PFSK-1 (cell line): Measurements from ENCODE around the gene STK24.

Experiments
- POLR2AphosphoS5 ChIP-seq: IDR thresholded peaks from 2 replicates; pipeline ENCODE4 v1.6.1; 2012; ENCODE audit warnings: low read depth, mild to moderate bottlenecking, control low read depth, low read length, moderate library complexity
- SIN3A ChIP-seq: IDR thresholded peaks from 2 replicates; pipeline ENCODE4 v1.6.1; 2012; ENCODE audit warnings: mild to moderate bottlenecking, low read length, moderate library complexity, borderline replicate concordance; ENCODE audit not compliant: insufficient read depth
- TAF1 ChIP-seq: IDR thresholded peaks from 2 replicates; pipeline ENCODE4 v1.6.1; 2012; ENCODE audit warnings: low read length, control low read depth, borderline replicate concordance; ENCODE audit not compliant: insufficient read depth
- TF ChIP-seq, protein P1 (sequence below), 2 experiments: IDR thresholded peaks; 2 replicates each; pipeline versions ENCODE4 v1.6.1 to v1.8.0; 2011 to 2012; ENCODE audit warnings: low read depth in 2 of 2, low read length in 2 of 2, control low read depth in 1 of 2, inconsistent platforms in 1 of 2, mild to moderate bottlenecking in 1 of 2, moderate library complexity in 1 of 2; ENCODE audit not compliant: insufficient read depth in 1 of 2

DNA sequence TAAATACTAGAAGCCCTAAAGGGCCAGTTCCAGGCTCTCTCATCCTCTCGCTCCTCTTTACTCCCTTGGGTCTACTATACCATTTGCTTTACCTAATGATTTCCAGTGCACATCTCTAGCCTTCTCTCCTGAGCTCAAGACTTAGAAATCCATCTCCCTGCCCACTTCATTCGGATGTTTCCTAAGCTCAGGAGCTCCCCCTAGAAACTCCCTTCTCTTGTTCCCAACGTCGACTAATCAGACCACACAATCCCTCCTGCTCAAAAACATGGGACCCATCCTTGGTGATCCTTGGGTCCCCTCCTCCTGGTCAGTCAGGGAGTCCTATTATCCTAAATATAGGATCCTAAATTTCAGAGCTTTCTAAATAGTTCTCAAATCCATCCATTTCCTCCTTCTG, 21.1 kb upstream of the STK24 start:
- TF ChIP-seq, protein P1, sequence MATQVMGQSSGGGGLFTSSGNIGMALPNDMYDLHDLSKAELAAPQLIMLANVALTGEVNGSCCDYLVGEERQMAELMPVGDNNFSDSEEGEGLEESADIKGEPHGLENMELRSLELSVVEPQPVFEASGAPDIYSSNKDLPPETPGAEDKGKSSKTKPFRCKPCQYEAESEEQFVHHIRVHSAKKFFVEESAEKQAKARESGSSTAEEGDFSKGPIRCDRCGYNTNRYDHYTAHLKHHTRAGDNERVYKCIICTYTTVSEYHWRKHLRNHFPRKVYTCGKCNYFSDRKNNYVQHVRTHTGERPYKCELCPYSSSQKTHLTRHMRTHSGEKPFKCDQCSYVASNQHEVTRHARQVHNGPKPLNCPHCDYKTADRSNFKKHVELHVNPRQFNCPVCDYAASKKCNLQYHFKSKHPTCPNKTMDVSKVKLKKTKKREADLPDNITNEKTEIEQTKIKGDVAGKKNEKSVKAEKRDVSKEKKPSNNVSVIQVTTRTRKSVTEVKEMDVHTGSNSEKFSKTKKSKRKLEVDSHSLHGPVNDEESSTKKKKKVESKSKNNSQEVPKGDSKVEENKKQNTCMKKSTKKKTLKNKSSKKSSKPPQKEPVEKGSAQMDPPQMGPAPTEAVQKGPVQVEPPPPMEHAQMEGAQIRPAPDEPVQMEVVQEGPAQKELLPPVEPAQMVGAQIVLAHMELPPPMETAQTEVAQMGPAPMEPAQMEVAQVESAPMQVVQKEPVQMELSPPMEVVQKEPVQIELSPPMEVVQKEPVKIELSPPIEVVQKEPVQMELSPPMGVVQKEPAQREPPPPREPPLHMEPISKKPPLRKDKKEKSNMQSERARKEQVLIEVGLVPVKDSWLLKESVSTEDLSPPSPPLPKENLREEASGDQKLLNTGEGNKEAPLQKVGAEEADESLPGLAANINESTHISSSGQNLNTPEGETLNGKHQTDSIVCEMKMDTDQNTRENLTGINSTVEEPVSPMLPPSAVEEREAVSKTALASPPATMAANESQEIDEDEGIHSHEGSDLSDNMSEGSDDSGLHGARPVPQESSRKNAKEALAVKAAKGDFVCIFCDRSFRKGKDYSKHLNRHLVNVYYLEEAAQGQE (IDR thresholded peaks at IDR 0.05; ENCODE audit: insufficient read depth in 1 of 2, low read depth in 2 of 2, low read length in 2 of 2), result no peak
- TF ChIP-seq TAF1 (no peak), POLR2AphosphoS5 (no peak), SIN3A (no peak)
